Right kidney (tissue), 1 donor: Measurements from ENCODE around the gene CITED4.

Source experiments
- DNase-seq: peaks from one replicate; pipeline ENCODE4 v3.0.0-alpha.2; 2016

The CITED4 gene

DNA sequence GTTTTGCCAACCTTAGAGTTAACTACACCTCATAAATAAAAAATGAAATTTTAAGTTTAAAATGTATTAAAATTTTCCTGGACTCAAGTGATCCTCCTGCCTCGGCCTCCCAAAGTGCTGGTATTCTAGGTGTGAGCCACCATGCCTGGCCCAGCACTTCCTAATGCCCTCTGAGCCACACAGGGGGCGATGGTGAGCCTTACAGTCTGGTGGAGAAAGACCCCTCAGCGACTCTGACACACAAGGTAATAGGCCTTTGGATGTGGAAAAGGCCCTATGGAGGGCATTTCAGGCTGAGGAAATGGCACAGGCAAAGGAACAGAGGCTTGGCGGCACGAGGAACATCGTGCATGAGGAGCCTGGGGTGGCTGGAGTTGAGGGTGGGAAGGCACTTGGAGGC lies 6.7 kb downstream of the CITED4 start:
- DNase-seq = no peak

- DNase-seq = no peak
These were observed 8.3 kb downstream of the CITED4 start for GRCh38 chr1:40853885-40854170.

- DNase-seq = no peak
These were observed 8.9 kb downstream of the CITED4 start for GRCh38 chr1:40853113-40853884.

- no peak for DNase-seq
These were observed 10.5 kb downstream of the CITED4 start for GRCh38 chr1:40851643-40852042.

GRCh38 chr1:40849801-40850592 lies 12.2 kb downstream of the CITED4 start:
- DNase-seq = peak; percentile 55

DNA sequence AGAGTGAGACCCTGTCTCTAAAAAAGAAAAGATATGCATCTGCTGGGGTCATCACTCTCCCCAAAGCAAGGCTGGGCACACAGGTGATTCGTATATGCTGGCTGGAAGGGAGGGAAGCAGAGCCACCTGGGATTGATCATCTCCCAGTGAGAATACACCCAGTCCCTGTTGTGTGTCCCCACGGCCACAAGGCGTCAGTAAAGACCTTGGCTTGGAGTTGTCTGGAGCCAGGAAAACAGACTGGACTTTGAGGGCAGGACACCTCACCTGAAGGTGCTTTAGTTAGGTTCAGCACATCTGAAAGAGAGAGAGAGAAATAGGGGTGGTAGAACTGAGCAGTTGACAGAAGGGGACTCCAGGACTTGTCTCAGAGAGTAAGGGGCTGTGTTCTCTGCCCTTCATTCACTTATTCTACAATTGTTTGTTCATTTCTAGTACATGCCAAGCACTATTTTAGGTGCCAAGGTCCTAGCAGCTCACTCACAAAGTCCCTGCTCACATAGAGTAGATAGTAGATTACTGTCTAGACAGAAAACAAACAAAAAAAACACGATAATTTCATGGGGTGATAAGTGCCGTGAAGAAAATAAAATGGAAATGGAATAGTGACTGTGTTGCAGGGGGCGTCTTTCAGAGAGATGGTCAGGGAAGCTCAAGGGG lies 13.5 kb downstream of the CITED4 start:
- DNase-seq = peak; percentile 46

GRCh38 chr1:40847023-40847745 lies 15.0 kb downstream of the CITED4 start:
- no peak for DNase-seq

GRCh38 chr1:40845895-40846294 lies 16.3 kb downstream of the CITED4 start:
- no peak for DNase-seq

DNA sequence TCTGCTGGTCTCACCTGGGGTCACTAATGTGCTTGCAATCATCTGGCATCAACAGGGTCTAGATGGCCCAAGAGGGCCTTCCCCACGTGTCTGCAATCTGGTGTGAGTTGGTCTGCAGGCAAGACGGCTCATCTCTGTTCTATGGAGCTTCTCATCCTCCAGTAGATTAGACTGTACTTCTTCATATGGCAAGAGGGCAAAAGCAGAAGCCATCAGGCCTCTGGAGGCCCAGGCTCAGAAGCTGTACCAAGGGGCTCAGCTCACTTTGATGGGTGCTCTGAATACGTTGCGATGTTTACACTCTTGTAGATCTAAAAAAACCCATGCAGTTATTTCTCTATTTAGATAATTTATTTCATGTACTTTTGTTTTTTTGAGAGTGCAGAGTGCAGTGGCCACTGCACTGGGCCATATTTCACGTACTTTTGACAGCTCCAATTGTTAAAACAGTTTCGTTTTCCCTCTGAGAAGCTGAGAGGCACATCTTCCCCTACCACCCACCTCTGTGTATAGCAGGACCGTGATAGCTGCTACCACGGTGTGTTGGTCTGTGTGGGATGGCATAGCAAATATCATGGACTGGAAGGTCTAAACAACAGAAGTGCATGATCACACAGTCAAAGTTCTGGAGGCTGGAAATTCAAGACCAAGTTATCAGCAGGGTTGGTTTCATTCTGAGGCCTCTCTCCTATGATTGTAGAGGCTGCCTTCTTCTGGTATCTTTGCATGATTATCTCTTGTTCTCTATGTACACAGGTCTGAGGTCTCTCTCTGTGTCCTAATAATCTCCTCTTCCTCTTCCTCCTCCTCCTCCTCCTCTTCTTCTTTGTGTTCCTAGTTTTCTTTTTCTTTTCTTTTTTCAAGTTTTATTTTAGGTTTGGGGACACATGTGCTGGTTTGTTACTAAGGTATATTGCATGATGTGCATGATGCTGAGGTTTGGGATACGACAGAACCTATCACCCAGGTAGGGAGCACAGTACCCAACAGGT lies 17.0 kb downstream of the CITED4 start:
- no peak for DNase-seq

DNA sequence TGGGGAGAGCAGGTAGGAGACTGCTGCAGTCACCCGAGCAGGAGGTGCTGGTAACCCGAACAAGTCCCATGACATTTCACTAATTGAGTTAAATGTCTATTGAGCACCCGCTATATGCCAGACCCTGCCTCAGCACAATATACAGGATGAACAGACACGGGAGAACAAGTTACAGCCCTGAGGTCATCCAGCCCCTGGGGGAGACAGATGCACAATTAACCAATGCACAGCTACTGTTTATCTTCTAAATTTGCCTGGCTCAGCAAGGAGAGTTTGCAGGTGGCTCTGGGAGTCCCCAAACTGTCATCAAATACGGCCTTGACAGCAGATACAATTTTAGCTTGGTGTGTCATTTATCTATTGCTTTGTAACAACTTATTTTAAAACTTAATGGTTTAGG lies 18.1 kb downstream of the CITED4 start:
- no peak for DNase-seq

- no peak for DNase-seq
These were observed 19.5 kb downstream of the CITED4 start for GRCh38 chr1:40842691-40843090.

DNA sequence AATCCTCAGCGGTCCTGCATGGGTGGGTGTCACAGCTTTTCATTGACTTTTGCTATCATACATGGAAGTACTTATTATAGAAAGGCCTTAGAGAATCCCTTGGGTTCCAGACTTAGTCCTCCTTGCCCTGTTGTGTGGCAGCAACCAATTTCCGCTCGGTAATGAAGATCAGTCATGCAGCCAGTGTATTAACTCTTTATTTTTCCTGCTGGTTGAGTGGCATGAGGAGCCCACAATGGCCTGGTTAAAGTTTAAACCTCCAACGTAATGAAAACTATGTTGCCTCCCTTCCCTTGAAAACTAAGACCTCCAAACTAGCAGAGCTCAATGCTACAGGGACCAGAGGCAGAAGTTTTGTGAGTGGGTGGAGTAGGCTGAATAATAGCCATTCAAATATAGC lies 20.0 kb downstream of the CITED4 start:
- DNase-seq = no peak

DNA sequence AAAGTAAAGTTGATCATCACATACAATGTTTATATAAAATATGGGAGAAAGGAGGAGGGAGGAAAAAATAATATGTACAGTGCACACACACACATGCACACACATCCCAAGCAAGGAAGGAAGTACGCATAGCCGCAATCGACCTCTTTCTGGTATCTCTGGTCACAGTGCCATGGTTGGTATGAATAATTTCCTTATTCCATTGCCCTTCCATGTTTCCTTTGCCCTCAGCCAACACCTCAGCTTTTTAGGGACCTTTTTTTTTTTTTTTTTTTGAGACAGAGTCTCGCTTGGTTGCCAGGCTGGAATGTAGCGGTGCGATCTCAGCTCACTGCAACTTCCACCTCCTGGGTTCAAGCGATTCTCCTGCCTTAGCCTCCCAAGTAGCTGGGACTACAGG lies 20.6 kb downstream of the CITED4 start:
- no peak for DNase-seq

GRCh38 chr1:40840526-40841323 lies 21.4 kb downstream of the CITED4 start:
- no peak for DNase-seq

- DNase-seq = no peak
These were observed 22.2 kb downstream of the CITED4 start for GRCh38 chr1:40839943-40840335.

DNA sequence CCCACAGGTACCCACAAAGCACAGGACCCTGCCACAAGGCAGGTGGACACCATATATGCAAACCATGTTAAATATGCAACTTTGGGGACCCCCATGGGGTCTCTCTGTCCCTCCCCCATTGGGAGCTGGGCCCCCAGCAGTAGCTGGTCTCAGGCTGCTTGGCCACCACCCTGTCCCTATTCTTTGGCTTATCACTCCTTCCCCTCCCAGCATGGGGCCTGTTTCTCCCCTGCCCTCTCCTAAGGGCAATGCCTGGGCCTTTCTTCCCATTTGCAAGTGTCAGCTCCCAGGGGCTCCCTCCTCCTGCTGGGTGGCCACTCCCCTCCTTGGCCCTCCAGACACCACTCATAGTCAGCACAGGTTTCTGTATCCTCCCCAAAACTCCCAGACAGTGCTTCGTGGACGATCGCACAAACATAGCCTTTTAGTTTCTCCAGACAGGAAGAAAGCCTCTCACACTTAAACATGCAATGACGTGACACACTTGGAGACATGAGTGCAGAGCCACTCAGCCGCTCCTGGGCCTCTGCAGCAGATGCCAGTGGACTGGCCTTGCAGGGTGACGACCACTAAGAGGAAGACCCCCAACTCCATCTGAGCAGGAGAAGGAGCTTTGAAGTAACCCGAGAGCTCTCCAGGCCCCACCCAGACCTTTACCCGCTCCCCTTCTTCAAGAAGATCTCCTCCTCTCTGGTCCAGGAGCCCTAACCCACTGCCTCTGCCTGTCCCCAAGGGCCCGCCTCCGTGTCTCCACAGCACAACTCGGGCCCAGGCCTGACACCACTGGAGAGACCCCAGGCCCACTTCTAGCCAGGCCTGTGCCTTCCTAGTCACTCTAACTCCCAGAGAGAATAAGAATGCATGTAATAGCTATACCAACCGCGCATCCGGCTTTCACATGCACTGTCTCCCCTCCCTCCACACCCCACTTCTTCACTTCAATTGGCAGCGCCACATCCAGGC lies 22.9 kb downstream of the CITED4 start:
- no peak for DNase-seq

GRCh38 chr1:40838045-40838979 lies 23.9 kb downstream of the CITED4 start:
- no peak for DNase-seq

DNA sequence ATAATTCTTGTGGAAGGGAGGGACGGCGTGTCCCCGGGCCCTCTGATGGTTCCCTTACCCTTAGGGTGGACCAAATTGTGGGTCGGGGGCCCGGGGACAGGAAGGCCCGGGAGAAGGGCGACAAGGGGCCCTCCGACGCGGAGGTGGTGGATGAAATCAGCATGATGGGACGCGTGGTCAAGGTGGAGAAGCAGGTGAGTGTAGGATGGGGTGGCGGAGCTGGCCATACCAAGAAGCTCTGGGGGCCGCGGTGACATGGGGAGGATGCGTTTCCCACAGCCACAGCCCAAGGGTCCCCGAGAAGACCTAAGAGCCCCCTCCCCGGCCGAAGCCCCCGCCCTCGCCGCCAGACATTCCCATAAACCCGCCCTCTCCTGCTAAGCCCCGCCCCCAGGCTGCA lies 24.6 kb downstream of the CITED4 start:
- no peak for DNase-seq
